ENCODE results near the gene C6orf89.

GRCh38 chr6:36946526-36946925 lies 60.8 kb downstream of the C6orf89 start:
- no peak for TF ChIP-seq ZKSCAN1 (IDR thresholded peaks at IDR 0.05; ENCODE audit: low read length)
- no peak for TF ChIP-seq IRF9 (CRISPR knock-in tag; IDR thresholded peaks at IDR 0.05; ENCODE audit: borderline replicate concordance)
- no peak for TF ChIP-seq CEBPB (IDR thresholded peaks at IDR 0.05; ENCODE audit: borderline replicate concordance, low read depth, low read length)
- TF ChIP-seq MLX (CRISPR knock-in tag; IDR thresholded peaks at IDR 0.05) = no peak
- no peak for TF ChIP-seq CTCF (CRISPR knock-in tag; IDR thresholded peaks at IDR 0.05)

Measured in HepG2 (cell line).